Choroid plexus epithelial cell (primary cell): ENCODE results near the gene AKAP13.

Source experiments
- DNase-seq: peaks from one replicate; pipeline ENCODE4 v3.0.0-alpha.2; 2010; ENCODE audit warnings: low read depth
- H3K4me3 ChIP-seq: 2 replicates; pipeline ENCODE4 v1.5.1; 2011; ENCODE audit warnings: low read depth, mild to moderate bottlenecking, control low read depth, low read length, moderate library complexity
- TF ChIP-seq, protein P1 (sequence below): conservative IDR thresholded peaks from 2 replicates; pipeline ENCODE4 v1.5.1; 2011; ENCODE audit warnings: low read depth, mild to moderate bottlenecking, control low read depth, inconsistent platforms, low read length, moderate library complexity

Gene AKAP13

DNA sequence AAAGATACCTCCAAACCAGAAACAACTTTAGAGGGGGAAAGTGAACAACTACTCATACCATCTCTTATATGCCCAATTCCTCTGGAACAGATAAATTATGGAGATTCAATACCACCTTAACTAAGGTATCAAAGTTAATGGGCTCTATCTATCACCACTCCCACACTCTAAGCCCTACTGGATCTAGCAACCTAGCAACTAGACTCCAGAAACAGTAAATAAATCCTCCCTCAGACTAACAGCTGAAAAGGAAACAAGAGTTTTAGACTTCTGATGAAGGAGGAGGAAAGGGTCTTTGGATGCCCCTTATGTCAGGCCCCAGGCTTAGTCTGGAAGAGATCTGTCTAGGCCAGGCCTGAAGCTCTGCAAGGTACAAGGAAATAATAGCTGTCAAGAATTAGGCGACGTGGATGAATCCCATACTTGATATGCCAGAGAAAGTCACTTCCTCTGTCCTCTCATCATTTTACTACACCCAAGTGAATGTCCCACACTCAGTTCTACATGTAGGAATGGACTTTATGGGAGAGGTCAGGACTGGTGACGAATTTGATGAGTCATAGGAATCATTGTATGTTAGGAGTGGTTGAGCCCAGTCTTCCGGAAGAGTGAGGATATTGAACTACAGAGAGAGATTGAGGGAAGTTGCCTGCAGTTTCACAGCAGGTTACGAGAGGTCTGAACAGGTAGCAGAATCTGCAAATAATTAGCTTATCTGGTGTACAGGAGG is 113.8 kb downstream of the AKAP13 start:
- peak; percentile 90 for DNase-seq
- H3K4me3 ChIP-seq: no peak overlapping the region
- TF ChIP-seq, protein P1, sequence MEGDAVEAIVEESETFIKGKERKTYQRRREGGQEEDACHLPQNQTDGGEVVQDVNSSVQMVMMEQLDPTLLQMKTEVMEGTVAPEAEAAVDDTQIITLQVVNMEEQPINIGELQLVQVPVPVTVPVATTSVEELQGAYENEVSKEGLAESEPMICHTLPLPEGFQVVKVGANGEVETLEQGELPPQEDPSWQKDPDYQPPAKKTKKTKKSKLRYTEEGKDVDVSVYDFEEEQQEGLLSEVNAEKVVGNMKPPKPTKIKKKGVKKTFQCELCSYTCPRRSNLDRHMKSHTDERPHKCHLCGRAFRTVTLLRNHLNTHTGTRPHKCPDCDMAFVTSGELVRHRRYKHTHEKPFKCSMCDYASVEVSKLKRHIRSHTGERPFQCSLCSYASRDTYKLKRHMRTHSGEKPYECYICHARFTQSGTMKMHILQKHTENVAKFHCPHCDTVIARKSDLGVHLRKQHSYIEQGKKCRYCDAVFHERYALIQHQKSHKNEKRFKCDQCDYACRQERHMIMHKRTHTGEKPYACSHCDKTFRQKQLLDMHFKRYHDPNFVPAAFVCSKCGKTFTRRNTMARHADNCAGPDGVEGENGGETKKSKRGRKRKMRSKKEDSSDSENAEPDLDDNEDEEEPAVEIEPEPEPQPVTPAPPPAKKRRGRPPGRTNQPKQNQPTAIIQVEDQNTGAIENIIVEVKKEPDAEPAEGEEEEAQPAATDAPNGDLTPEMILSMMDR: no peak

DNA sequence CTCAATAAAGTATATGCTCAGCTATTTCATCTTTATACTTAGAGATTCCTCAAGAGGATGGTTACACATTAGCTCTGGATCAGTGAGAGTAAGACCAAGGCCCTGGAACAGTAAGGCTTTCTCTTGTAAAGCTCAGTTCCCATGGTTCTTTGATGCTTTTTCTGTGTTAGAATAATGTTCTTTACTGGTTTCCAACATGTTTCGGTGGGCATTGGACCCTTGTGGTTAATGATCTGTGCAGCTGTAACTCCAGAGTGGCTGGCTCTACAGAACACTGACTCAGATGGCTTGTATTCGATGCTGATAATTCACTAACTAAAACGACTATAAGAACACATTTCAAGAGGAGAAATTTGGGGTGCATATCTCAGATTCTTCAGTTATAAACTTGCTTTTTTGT is 114.7 kb downstream of the AKAP13 start:
- TF ChIP-seq, protein P1: no peak
- H3K4me3 ChIP-seq: no peak overlapping the region
- no peak for DNase-seq

DNA sequence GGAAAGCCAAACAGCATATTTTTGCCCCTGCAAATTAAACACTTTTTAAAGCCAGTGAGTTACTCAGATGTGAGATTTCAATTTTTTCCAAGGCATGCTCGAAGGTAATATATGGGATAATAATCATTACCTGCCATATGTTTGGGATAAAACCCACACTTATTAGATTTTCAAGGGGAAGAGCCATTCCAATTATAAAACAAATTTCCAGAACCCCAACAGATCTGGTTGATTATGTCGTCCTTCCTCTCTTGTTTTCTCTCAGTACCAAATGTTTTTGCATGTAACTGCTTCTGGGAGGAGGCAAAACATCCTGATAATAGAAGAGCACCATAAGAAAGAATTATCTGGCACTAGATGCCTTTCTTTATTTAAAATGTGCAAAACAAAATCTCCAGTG is 115.1 kb downstream of the AKAP13 start:
- TF ChIP-seq, protein P1: no peak
- no peak for DNase-seq
- H3K4me3 ChIP-seq: no peak overlapping the region

DNA sequence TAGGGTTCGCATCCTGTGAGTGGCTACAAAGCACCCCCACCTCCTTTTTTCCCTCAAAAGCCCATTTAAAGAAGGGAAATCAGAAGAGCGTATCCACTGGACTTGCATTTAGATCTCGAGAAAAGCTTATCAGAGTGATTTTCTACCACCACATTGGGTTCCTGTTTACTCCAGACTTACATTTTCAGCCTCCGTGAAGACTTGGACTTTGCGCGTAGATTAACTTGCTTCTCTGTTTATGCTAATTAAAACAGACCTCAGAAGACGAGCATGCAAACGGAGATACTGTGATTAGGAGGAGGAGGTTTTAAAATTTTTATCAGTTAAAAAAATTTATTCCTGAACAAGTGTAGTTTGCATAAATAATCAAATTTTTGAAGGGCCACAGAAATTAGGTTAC is 115.7 kb downstream of the AKAP13 start:
- H3K4me3 ChIP-seq: no peak overlapping the region
- no peak for DNase-seq
- TF ChIP-seq, protein P1: no peak

DNA sequence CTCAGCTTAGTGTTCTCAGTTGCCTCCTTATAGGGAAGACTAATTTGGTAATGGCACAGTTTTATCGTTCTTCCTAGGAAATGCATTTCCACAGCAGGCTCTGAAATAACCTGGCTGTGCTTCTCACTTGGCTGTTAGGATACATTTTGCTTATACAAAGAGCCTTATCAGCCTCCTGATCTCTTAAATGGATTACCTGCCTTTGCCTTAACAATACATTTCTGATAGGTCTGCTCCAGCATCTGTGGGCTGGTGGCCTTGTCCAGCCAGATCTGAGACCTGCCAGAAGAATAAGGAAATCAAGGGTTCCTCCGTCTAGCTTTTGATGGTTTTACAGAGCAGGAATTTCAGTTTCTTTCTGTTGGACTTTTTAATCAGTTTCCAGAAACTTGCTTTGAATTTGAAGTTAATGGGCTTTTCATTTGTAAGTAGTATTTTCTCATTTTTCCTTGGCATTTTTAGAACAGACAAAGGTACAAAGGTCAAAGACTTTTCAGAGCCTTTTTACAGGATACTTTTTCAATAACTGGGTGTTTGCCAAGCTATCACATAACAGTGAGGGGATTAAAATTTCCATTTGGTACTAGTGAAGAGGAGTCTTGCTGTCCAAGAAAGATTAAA is 116.3 kb downstream of the AKAP13 start:
- no peak for DNase-seq
- no peak overlapping the region for H3K4me3 ChIP-seq
- TF ChIP-seq, protein P1: no peak

DNA sequence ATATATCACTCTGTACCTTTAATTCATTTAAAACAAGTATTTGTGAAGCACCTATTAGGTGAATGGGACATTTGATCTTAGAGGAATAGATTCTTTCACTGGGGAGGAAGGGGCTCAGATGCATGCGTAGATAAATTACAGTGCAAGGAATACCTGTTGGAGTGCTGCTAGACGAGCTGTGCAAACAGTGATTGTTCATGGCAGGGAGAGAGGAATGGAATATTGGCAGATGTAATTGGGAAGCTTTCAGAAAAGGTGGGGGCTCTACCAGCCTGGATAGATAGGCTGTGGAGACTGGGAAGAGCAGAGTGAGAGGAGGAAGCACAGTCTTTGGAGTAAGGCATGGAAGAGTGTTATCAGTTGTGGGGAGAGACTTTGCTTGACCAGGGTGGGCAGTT is 116.8 kb downstream of the AKAP13 start:
- H3K4me3 ChIP-seq: no peak overlapping the region
- DNase-seq: no peak
- TF ChIP-seq, protein P1: no peak

DNA sequence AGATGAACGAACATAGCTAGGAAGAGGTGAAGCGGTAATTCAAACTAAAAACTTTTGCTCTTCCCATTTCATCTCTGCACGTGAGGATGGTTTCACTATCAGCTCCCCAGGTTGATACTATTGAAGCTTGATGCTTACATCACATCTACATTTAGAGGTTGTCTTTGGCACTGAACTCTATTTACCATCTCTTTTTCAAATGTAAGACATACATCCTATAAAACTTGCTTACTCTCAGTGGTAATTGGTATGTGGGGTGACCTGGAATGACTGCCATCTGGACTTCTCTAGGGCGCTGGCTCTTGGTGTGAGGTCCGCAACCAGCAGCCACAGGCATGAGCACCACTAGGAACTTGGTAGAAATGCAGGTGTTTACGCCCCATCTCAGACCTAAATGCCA is 118.1 kb downstream of the AKAP13 start:
- TF ChIP-seq, protein P1: no peak
- DNase-seq: no peak
- H3K4me3 ChIP-seq: no peak overlapping the region
